ENCODE data around the gene DMTF1.
"Not testable (repeated sequence)": the region's sequence is repeated elsewhere in the genome, so short reads cannot be mapped to it uniquely, and the experiment has no call there.

The DMTF1 gene

GRCh38 chr7:87225696-87226095 is 73.4 kb downstream of the DMTF1 start:
- no peak for DNase-seq

- DNase-seq = no peak
Observed at GRCh38 chr7:87226495-87226894, 74.2 kb downstream of the DMTF1 start.

GRCh38 chr7:87231258-87231657 is 79.0 kb downstream of the DMTF1 start:
- no peak for DNase-seq

GRCh38 chr7:87231711-87232110 is 79.5 kb downstream of the DMTF1 start:
- no peak for DNase-seq

- DNase-seq = no peak
Observed at GRCh38 chr7:87234949-87235348, 82.7 kb downstream of the DMTF1 start.

- DNase-seq = not testable (repeated sequence)
Observed at GRCh38 chr7:87238464-87239051, 86.3 kb downstream of the DMTF1 start.

GRCh38 chr7:87245671-87246070 is 93.4 kb downstream of the DMTF1 start:
- DNase-seq = not testable (repeated sequence)
